Subcutaneous abdominal adipose tissue (tissue), 5 donors: ENCODE measurements around the gene AFDN.

Experiments
- H3K27ac ChIP-seq: one replicate; pipeline ENCODE4 v1.7.0; 2013; ENCODE audit warnings: low read depth, mild to moderate bottlenecking, inconsistent platforms, low read length, moderate library complexity
- H3K27me3 ChIP-seq, 5 donors: one replicate each; pipeline ENCODE4 v1.7.0; 2013; ENCODE audit warnings: low read length in 5 of 5, inconsistent platforms in 1 of 5; ENCODE audit not compliant: control insufficient read depth in 5 of 5, insufficient read depth in 4 of 5
- H3K36me3 ChIP-seq, 5 donors: one replicate each; pipeline ENCODE4 v1.7.0; 2013; ENCODE audit warnings: low read length in 5 of 5; ENCODE audit not compliant: control insufficient read depth in 5 of 5, insufficient read depth in 5 of 5
- H3K4me1 ChIP-seq, 5 donors: one replicate each; pipeline ENCODE4 v1.7.0; 2013; ENCODE audit warnings: low read length in 5 of 5, mild to moderate bottlenecking in 3 of 5, moderate library complexity in 1 of 5; ENCODE audit not compliant: control insufficient read depth in 5 of 5, insufficient read depth in 5 of 5
- H3K4me3 ChIP-seq, 5 donors: one replicate each; pipeline ENCODE4 v1.7.0; 2013; ENCODE audit warnings: low read length in 5 of 5, low read depth in 1 of 5
- H3K9ac ChIP-seq, 5 donors: one replicate each; pipeline ENCODE4 v1.7.0; 2013; ENCODE audit warnings: low read length in 5 of 5, mild to moderate bottlenecking in 4 of 5, moderate library complexity in 3 of 5
- H3K9me3 ChIP-seq, 5 donors: one replicate each; pipeline ENCODE4 v1.7.0; 2013; ENCODE audit warnings: low read length in 5 of 5; ENCODE audit not compliant: control insufficient read depth in 5 of 5
- donor health status: healthy.
- donor health status: healthy.
- donor health status: healthy.
- donor health status: healthy.
- donor health status: healthy.

AFDN gene

DNA sequence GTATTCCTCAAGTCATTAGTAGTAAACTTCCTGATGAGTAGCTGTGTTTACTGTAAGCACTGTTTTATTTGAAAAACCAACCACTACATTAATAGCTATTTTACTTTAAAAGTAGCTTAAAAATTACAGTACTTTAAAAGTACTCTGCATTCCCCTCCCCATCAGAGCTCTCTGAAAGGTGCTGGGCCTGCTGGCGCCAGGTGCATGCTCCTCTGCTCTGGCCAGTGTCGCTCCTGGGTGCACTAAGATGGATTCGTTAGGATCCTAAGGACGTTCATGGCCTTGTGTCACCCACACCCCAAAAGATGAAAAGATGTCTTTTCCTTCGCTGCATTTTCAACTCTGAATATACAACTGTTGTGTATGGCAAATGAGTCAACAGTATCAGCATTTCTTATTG, 126.8 kb downstream of the AFDN start:
- no peaks in the 10 kb centered on the region for H3K4me1 ChIP-seq
- H3K9ac ChIP-seq, result no peak overlapping the region
- H3K27me3 ChIP-seq, result no peaks in the 10 kb centered on the region
- no peak overlapping the region for H3K4me3 ChIP-seq
- no peak overlapping the region for H3K27ac ChIP-seq
- H3K9me3 ChIP-seq, result no peaks in the 10 kb centered on the region
- H3K36me3 ChIP-seq, result peaks cover 16 to 56% (median 52%) of the 10 kb centered on the region in 5 donors

- Histone ChIP-seq H3K4me1 (no peaks in the 10 kb centered on the region), H3K9ac (no peak overlapping the region), H3K27me3 (no peaks in the 10 kb centered on the region), H3K9me3 (no peaks in the 10 kb centered on the region), H3K36me3 (peaks cover 16 to 50% (median 46%) of the 10 kb centered on the region in 5 donors), H3K4me3 (no peak overlapping the region), H3K27ac (no peak overlapping the region)
Observed at GRCh38 chr6:167954151-167954550, 127.4 kb downstream of the AFDN start.

DNA sequence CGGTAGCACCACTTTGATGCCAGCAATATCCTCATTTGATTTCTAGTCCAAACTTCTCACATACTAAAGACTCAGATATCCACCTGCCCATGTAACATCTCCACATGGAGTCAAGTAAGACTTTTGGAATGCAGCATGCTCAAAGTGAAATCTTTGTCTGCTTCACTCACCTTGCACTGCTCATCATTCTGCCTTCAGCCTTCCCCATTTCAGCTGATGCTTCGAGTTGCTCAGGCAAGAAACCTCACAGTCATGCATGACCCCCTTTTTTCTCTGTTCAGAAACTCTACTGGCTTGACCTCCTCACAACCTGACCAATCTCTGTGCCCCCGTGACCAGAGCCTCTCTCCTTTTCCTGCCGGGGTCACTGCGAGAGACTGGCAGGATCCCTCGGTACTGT, 129.8 kb downstream of the AFDN start:
- Histone ChIP-seq H3K36me3 (peaks cover 3 to 27% (median 24%) of the 10 kb centered on the region in 5 donors), H3K27ac (no peak overlapping the region), H3K4me1 (peaks cover 0 to 6% (median 0%) of the 10 kb centered on the region in 5 donors)

GRCh38 chr6:167956983-167957492, 130.3 kb downstream of the AFDN start:
- H3K27ac ChIP-seq, result no peak overlapping the region
- no peak overlapping the region for H3K9ac ChIP-seq
- no peaks in the 10 kb centered on the region for H3K9me3 ChIP-seq
- H3K27me3 ChIP-seq, result no peaks in the 10 kb centered on the region
- peaks cover 0 to 6% (median 0%) of the 10 kb centered on the region in 5 donors for H3K4me1 ChIP-seq
- H3K4me3 ChIP-seq, result no peak overlapping the region
- H3K36me3 ChIP-seq, result peaks cover 3 to 21% (median 19%) of the 10 kb centered on the region in 5 donors

More for the DNA sequence above, 129.8 kb downstream of the AFDN start:
- no peak overlapping the region for H3K4me3 ChIP-seq
- no peak overlapping the region for H3K9ac ChIP-seq
- no peaks in the 10 kb centered on the region for H3K9me3 ChIP-seq
- H3K27me3 ChIP-seq, result no peaks in the 10 kb centered on the region

- Histone ChIP-seq H3K27ac (no peak overlapping the region), H3K27me3 (no peaks in the 10 kb centered on the region), H3K36me3 (peaks cover 3 to 21% (median 18%) of the 10 kb centered on the region in 5 donors), H3K9me3 (no peaks in the 10 kb centered on the region), H3K4me1 (peaks cover 0 to 6% (median 0%) of the 10 kb centered on the region in 5 donors), H3K4me3 (no peak overlapping the region), H3K9ac (no peak overlapping the region)
Observed at GRCh38 chr6:167957626-167958025, 130.9 kb downstream of the AFDN start.

- H3K27ac ChIP-seq, result no peak overlapping the region
- peak overlapping the region in 1 of 5 donors; percentile 39 for H3K9ac ChIP-seq
- H3K36me3 ChIP-seq, result peaks cover 8 to 42% (median 27%) of the 10 kb centered on the region in 5 donors
- H3K4me1 ChIP-seq, result peaks cover 0 to 19% (median 0%) of the 10 kb centered on the region in 5 donors
- H3K4me3 ChIP-seq, result no peak overlapping the region
- H3K9me3 ChIP-seq, result no peaks in the 10 kb centered on the region
- H3K27me3 ChIP-seq, result no peaks in the 10 kb centered on the region
Observed at GRCh38 chr6:167960579-167960978, 133.9 kb downstream of the AFDN start.

DNA sequence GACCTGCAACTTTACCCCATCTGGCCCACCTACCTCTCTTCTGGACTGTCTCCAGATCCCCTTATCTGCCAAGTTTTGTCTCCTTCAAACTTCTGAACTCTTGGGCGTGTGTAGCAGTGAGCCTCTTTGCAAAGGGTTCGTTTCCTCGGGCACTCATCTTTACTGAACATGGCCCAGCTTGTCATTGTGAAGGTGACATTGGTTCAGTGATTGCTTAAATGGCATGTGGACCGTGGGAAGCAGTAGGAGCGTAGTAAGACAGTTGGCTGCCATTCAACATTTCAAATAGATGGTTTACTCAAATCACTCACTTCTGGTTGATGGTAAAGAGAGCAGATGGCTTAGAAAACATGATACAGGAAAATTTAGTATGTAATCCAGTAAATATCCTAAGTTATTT, 136.0 kb downstream of the AFDN start:
- H3K27ac ChIP-seq, result no peak overlapping the region
- no peak overlapping the region for H3K4me3 ChIP-seq
- H3K4me1 ChIP-seq, result peaks cover 0 to 25% (median 2%) of the 10 kb centered on the region in 5 donors
- no peaks in the 10 kb centered on the region for H3K9me3 ChIP-seq
- H3K27me3 ChIP-seq, result no peaks in the 10 kb centered on the region
- H3K9ac ChIP-seq, result no peak overlapping the region
- peaks cover 10 to 45% (median 32%) of the 10 kb centered on the region in 5 donors for H3K36me3 ChIP-seq

DNA sequence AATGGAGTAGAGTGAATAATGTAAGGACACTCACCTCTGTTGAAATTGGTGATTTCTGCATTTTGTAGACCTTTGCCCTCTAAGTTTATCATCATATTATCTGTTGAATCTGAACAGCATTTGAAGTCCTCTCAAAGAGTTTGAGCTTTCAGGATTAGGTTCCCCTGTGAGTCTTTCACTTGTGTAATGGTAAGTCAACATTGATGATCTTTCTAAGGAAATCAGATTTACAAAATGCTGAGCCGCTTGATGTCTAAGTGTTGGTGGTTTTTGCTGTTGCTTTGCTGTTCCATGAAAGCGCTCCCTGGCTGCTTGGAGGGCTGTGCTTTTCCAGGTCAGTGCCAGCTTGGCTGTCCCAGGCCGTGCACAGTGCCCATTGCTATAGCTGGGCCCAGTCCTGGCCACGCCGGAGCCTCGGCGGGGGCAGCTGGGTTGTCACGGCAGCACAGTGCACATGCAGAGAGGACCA, 136.9 kb downstream of the AFDN start:
- Histone ChIP-seq H3K27ac (no peak overlapping the region), H3K27me3 (no peaks in the 10 kb centered on the region), H3K9ac (no peak overlapping the region), H3K36me3 (peaks cover 6 to 47% (median 32%) of the 10 kb centered on the region in 5 donors), H3K4me3 (no peak overlapping the region), H3K9me3 (no peaks in the 10 kb centered on the region), H3K4me1 (peaks cover 0 to 25% (median 2%) of the 10 kb centered on the region in 5 donors)

DNA sequence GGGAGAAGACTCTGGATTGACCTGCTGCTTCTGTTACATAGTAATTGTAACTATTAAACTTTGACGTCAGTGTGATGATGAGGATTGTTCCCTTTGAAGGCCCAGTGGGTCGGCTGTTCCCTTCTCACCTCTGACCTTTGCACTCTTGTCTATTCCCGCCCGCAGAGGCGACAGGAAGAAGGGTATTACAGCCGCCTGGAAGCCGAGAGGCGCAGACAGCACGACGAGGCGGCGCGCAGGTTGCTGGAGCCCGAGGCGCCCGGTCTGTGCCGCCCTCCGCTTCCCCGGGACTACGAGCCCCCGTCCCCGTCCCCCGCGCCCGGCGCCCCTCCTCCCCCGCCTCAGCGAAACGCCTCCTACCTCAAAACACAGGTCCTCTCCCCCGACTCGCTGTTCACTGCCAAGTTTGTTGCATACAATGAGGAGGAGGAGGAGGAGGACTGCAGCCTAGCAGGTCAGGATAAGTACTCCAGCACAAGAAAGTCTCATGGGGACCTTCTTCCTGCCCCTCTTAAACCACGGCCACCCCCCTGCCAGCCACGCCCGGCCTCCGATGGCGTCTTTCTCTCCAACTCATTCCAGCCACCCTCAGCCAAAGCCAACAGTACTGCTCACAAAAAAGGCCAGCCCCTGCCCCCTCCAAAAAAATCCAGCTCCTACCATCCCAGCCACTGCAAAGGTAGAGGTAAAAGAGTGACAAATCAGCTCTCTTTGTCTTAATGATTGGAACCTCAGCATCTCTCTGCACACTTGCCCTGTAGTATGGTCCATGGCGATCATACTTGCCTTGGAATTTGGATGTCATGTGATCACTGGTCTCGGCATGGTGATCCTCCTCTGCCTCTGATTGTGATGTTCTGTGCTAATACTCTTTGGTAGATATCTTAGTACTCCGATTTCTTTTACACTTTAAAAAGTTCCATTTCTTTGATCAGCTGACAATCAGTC, 139.2 kb downstream of the AFDN start:
- H3K27ac ChIP-seq, result no peak overlapping the region
- H3K27me3 ChIP-seq, result no peaks in the 10 kb centered on the region
- H3K9me3 ChIP-seq, result no peaks in the 10 kb centered on the region
- H3K4me1 ChIP-seq, result peaks cover 0 to 18% (median 2%) of the 10 kb centered on the region in 5 donors
- no peak overlapping the region for H3K9ac ChIP-seq
- peak overlapping the region in 1 of 5 donors; percentile 11 for H3K4me3 ChIP-seq
- H3K36me3 ChIP-seq, result peaks cover 20 to 58% (median 49%) of the 10 kb centered on the region in 5 donors

DNA sequence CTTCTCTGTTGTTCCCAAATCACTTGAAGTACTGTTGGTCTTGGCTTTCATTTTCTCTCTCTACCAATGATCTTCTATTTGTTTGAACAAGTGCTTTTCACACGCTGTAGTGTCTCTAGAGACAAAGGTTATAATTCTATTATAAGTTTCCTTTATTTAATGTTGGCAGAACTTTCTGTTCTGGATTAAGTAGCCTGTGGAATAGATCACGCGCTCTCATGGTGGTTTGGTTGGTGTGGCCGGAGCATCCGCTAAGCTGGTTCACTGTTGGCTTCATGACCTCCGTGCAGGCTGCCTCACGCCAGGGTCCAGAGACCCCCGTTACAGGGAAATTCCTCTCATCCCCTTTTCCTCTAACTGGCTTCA, 139.8 kb downstream of the AFDN start:
- Histone ChIP-seq H3K4me1 (peaks cover 0 to 18% (median 3%) of the 10 kb centered on the region in 5 donors), H3K4me3 (peak overlapping the region in 1 of 5 donors; percentile 2), H3K27me3 (no peaks in the 10 kb centered on the region), H3K27ac (no peak overlapping the region), H3K9ac (no peak overlapping the region), H3K36me3 (peaks cover 22 to 58% (median 51%) of the 10 kb centered on the region in 5 donors), H3K9me3 (no peaks in the 10 kb centered on the region)
